ENCODE measurements around the gene FXYD6.
A peak's percentile ranks its signal among the peaks of the same experiment; 100 is the strongest.
"Not testable (repeated sequence)": the region's sequence is repeated elsewhere in the genome, so short reads cannot be mapped to it uniquely, and the experiment has no call there.

Gene FXYD6

DNA sequence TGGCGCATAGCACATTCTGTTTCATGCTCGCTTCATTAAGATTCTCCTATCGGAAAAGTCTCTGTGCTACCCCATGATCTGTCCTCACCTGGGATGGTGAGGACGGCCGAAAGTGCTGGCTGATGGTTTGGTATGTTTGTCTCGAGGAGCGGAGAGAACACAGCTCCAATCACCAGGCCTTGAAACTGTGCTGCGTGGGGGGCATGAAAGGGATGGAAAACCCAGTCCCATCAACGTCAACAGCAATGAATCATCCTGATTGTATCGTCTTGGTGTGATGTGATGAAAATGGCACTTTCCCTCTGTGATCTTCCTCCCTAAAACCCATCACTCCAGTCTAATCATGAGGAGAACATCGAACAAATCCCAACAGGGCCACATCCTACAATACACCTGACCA, 8.4 kb downstream of the FXYD6 start:
- DNase-seq = no peak

- peak in 1 of 2 experiments; percentile 17 for DNase-seq
Observed at GRCh38 chr11:117866526-117866925, 9.9 kb downstream of the FXYD6 start.

- DNase-seq = not testable (repeated sequence)
Observed at GRCh38 chr11:117865546-117865945, 10.9 kb downstream of the FXYD6 start.

DNA sequence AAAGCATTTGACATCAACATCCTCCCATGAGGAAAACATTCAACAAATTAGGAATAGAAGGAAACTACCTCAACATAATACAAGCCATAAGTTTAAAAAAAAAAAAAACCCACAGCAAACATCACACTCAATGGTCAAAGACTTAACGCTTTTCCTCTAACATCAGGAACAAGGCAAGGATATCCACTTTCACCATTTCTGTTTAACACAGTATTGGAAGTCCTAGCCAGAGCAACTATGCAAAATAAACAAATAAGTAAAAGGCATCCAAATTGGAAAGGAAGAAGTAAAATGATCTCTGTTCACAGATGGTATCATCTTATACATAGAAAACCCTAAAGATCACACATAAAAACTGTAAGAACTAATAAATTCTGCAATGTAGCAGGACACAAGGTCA, 13.1 kb downstream of the FXYD6 start:
- DNase-seq = no peak

DNA sequence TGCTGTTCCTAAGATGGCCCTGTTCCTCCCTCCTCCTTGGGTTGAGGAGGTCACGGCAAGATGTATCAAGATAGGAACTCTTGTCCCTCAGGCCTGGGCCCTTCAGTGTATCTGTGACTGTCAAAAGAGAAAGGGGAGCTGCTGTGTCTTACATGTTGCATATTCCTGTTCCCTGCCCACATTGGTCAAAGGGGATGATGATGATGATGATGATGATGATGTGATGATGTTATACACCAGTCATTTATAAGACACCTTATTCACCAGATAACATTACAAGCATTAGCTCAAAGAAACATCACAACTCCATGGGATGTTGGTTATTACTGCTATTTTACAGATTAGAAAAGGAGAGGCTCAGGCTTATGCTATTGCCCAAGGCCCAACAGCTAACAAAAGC, 13.7 kb downstream of the FXYD6 start:
- no peak for DNase-seq

- DNase-seq = no peak
Observed at GRCh38 chr11:117862019-117862725, 14.3 kb downstream of the FXYD6 start.

GRCh38 chr11:117861151-117862018, 15.1 kb downstream of the FXYD6 start:
- peak in 1 of 2 experiments; percentile 35 for DNase-seq

DNA sequence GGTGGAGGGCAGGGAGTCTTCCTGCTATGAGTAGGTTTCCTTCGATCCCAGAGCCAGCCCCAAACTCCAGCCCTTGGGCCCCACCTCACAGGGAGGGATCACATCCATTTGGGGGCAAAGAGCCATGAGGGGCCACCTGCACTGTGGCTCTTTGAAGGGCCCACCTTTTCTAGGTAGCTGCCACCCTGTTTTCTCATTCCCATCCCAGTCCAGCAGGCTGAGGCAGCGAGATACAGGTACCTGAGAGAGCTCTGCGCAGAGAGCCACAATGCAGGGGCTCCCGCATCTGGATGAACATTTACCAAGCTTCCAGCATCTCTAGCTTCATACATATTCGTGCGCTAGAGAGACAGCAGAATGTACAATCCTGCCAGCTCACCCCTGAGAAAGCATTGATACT, 16.3 kb downstream of the FXYD6 start:
- DNase-seq = no peak

GRCh38 chr11:117859488-117860112, 16.9 kb downstream of the FXYD6 start:
- no peak for DNase-seq

GRCh38 chr11:117859061-117859460, 17.4 kb downstream of the FXYD6 start:
- DNase-seq = no peak

- no peak for DNase-seq
Observed at GRCh38 chr11:117857734-117858414, 18.6 kb downstream of the FXYD6 start.

- DNase-seq = no peak
Observed at GRCh38 chr11:117855912-117856651, 20.4 kb downstream of the FXYD6 start.

DNA sequence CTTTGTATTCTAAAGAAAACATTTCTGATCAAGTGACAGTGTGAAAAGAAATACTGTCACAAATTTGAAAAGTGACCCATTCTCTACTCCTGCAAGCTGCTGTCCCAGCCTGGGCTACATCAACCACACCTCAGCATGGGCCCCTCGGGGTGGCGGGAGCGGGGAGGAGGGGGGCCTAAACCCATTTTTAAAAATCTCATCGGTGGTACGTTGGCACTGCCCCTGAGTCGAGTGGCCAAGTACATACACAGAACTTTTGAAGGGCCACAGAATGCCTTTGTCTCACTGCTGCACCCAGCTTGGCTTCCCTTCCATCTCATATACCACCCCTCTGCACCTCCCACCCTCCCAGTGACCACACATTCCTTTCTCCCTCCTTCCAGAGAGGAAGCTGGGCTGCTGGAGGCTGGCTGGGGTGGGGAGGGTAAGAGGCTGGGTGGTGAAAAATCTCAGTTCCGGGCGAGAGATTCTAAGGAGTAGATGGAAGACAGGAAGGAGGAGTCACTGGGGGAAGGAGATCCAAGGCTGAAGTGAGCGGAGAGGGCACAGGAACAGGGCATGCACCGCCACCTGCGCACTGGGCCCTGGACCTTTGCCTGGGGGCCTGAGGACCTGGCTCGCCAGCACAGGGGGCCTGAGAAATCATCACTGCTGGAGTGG, 21.1 kb downstream of the FXYD6 start:
- no peak for DNase-seq

DNA sequence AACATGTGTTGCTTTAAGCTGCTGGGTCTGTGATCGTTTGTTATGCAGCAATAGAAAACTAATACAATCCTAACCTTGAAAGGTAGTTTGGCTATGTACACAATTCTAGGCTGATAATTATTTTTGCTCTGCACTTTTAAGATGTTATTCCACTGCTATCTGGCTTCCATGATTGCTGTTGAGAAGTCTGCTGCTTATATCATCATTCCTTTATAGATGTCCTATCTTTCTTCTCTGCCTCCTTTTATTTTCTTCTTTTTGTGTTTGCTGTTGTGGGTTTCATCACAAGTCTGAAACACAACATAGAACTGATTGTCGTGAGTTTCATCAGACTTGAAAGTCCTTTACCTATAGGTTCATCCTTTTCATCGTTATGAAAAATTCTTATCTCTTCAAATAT, 24.1 kb downstream of the FXYD6 start:
- no peak for DNase-seq

DNA sequence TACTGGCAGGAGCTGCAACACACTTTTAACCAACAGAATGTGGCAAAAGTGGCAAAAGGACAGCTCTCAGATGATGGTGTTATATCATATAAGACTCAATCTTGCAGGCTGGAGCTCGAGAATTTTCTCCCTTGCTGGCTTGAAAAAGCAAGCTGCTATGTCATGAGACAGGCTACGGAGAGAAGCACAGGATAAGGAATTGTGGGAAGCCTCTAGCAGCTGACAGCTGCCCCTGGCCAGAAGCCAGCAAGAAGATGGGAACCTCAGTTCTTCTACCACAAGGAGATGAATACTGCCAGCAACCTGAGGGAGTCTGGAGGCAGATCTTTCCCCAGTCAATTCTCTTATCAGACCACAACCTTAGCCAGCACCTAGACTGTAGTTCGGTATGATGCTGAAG, 24.6 kb downstream of the FXYD6 start:
- DNase-seq = no peak

- DNase-seq = peak in 1 of 2 experiments; percentile 15
Observed at GRCh38 chr11:117851106-117851505, 25.4 kb downstream of the FXYD6 start.

DNA sequence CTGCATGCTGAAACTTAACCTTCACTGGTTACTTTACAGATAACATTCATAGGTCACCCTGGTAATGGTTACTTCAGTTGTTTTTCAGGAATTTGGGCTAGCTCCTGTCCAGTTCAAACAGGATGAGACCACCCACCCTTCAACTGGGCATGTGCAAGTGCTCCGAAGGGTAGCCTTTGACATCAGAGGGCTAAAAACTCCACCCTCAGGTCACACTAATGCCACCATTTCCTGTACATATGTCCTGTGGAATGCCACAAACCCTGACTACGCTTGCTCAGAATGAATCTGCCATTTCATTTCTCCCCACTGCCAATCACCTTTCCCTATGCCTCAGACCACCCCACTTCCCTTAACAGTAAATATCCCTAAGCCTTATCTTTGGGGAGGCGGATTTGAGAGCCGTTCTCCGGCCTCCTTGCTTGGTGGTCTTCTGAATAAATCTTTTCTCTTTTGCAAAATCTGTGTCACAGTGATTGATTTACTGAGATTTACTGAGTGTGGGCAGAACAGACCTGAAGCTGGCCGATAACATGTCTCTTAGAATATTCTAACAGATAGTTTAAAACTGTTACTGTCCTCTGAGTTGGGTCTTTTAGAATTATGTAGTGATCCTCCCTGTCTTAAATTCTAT, 26.6 kb downstream of the FXYD6 start:
- DNase-seq = no peak

GRCh38 chr11:117843666-117844484, 32.6 kb downstream of the FXYD6 start:
- peak in 1 of 2 experiments; percentile 35 for DNase-seq

DNA sequence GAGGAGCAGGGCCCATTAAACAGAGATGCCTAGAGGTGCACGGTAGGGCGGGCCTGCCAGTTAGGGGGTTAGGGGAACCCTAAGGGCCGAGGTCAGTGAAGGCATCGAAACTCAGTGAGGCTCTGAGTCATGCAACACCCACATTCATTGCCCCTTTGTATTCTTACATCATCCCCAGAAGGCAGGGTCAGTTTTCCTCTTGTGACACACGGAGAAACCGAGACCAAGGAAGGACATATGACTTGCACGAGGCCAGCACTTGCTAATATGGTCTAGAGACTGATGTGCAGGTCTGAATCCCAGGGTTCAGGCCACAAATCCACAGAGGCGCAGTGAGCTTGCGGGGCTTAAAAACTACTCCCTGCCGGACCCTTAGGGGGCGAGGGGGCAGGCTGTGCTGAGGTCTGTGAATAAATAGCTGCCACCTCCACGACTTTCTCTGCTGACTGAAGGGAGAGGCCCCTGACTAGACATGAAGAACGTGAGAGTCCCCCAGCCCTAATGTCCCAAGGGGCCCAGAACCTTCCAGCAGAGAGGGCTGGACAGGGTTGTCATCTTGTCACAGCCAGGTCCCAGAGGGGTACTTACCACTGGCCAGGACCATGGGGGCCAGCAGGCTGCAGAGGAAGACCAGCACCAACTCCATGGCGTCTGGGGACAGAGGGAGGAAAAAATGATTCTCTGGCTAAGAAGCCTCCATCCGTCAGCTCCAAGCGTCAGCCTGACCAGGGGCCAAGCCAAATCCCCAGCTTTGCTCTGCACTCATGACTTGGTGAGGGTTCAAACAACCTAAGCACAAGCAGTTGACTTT, 34.1 kb downstream of the FXYD6 start:
- DNase-seq = no peak
